Measurements from ENCODE around the gene PTPN2.
A peak's percentile ranks its signal among the peaks of the same experiment; 100 is the strongest.

The PTPN2 gene

GRCh38 chr18:12895014-12895413 lies 11.0 kb upstream of the PTPN2 start:
- no peaks in the 10 kb centered on the region for H3K9me3 ChIP-seq (ENCODE audit: insufficient read depth, low read length)
- H3K4me1 ChIP-seq (ENCODE audit: insufficient read depth, insufficient read length) = no peaks in the 10 kb centered on the region
- DNase-seq (ENCODE audit: low read depth, low spot score) = no peak
- no peaks in the 10 kb centered on the region for H3K27me3 ChIP-seq (ENCODE audit: insufficient read depth, insufficient read length)
- H3K9ac ChIP-seq (ENCODE audit: insufficient read length, low read depth) = no peak overlapping the region
- no peaks in the 10 kb centered on the region for H3K36me3 ChIP-seq (ENCODE audit: insufficient read depth, insufficient read length, low read length)
- no peak overlapping the region for H3K4me3 ChIP-seq (ENCODE audit: insufficient read length, low read depth)
- no peak for TF ChIP-seq YY1 (IDR thresholded peaks at IDR 0.05; ENCODE audit: insufficient read depth, insufficient read length)
- no peak for TF ChIP-seq SUZ12 (IDR thresholded peaks at IDR 0.05; ENCODE audit: extremely low read depth, insufficient read depth, insufficient read length)
- TF ChIP-seq ZNF274 (IDR thresholded peaks at IDR 0.05; ENCODE audit: low read depth, low read length) = no peak

- DNase-seq (ENCODE audit: low read depth, low spot score) = no peak
- Histone ChIP-seq H3K4me3 (ENCODE audit: insufficient read length, low read depth) (no peak overlapping the region), H3K9ac (ENCODE audit: insufficient read length, low read depth) (no peak overlapping the region), H3K27me3 (ENCODE audit: insufficient read depth, insufficient read length) (no peaks in the 10 kb centered on the region), H3K36me3 (ENCODE audit: insufficient read depth, insufficient read length, low read length) (no peaks in the 10 kb centered on the region), H3K4me1 (ENCODE audit: insufficient read depth, insufficient read length) (no peaks in the 10 kb centered on the region), H3K9me3 (ENCODE audit: insufficient read depth, low read length) (no peaks in the 10 kb centered on the region)
- TF ChIP-seq ZNF274 (IDR thresholded peaks at IDR 0.05; ENCODE audit: low read depth, low read length) (no peak), YY1 (IDR thresholded peaks at IDR 0.05; ENCODE audit: insufficient read depth, insufficient read length) (no peak), SUZ12 (IDR thresholded peaks at IDR 0.05; ENCODE audit: extremely low read depth, insufficient read depth, insufficient read length) (no peak)
These were observed 7.5 kb upstream of the PTPN2 start for GRCh38 chr18:12891561-12891960.

GRCh38 chr18:12890964-12891363 lies 6.9 kb upstream of the PTPN2 start:
- H3K9me3 ChIP-seq (ENCODE audit: insufficient read depth, low read length) = no peaks in the 10 kb centered on the region
- no peaks in the 10 kb centered on the region for H3K36me3 ChIP-seq (ENCODE audit: insufficient read depth, insufficient read length, low read length)
- no peaks in the 10 kb centered on the region for H3K27me3 ChIP-seq (ENCODE audit: insufficient read depth, insufficient read length)
- H3K4me3 ChIP-seq (ENCODE audit: insufficient read length, low read depth) = no peak overlapping the region
- no peak for DNase-seq (ENCODE audit: low read depth, low spot score)
- no peak for TF ChIP-seq YY1 (IDR thresholded peaks at IDR 0.05; ENCODE audit: insufficient read depth, insufficient read length)
- TF ChIP-seq SUZ12 (IDR thresholded peaks at IDR 0.05; ENCODE audit: extremely low read depth, insufficient read depth, insufficient read length) = no peak
- TF ChIP-seq ZNF274 (IDR thresholded peaks at IDR 0.05; ENCODE audit: low read depth, low read length) = no peak
- no peak overlapping the region for H3K9ac ChIP-seq (ENCODE audit: insufficient read length, low read depth)
- no peaks in the 10 kb centered on the region for H3K4me1 ChIP-seq (ENCODE audit: insufficient read depth, insufficient read length)

- no peaks in the 10 kb centered on the region for H3K4me1 ChIP-seq (ENCODE audit: insufficient read depth, insufficient read length)
- H3K27me3 ChIP-seq (ENCODE audit: insufficient read depth, insufficient read length) = no peaks in the 10 kb centered on the region
- no peaks in the 10 kb centered on the region for H3K9me3 ChIP-seq (ENCODE audit: insufficient read depth, low read length)
- H3K36me3 ChIP-seq (ENCODE audit: insufficient read depth, insufficient read length, low read length) = no peaks in the 10 kb centered on the region
- no peak for DNase-seq (ENCODE audit: low read depth, low spot score)
- no peak overlapping the region for H3K9ac ChIP-seq (ENCODE audit: insufficient read length, low read depth)
- TF ChIP-seq YY1 (IDR thresholded peaks at IDR 0.05; ENCODE audit: insufficient read depth, insufficient read length) (no peak), ZNF274 (IDR thresholded peaks at IDR 0.05; ENCODE audit: low read depth, low read length) (no peak), SUZ12 (IDR thresholded peaks at IDR 0.05; ENCODE audit: extremely low read depth, insufficient read depth, insufficient read length) (no peak)
- H3K4me3 ChIP-seq (ENCODE audit: insufficient read length, low read depth) = no peak overlapping the region
These were observed 2.6 kb upstream of the PTPN2 start for GRCh38 chr18:12886498-12887126.

GRCh38 chr18:12885500-12885899 lies 1.5 kb upstream of the PTPN2 start:
- peak; percentile 65 for DNase-seq (ENCODE audit: low read depth, low spot score)
- no peak for TF ChIP-seq YY1 (IDR thresholded peaks at IDR 0.05; ENCODE audit: insufficient read depth, insufficient read length)
- no peak for TF ChIP-seq SUZ12 (IDR thresholded peaks at IDR 0.05; ENCODE audit: extremely low read depth, insufficient read depth, insufficient read length)
- no peak for TF ChIP-seq ZNF274 (IDR thresholded peaks at IDR 0.05; ENCODE audit: low read depth, low read length)
- Histone ChIP-seq H3K9me3 (ENCODE audit: insufficient read depth, low read length) (no peaks in the 10 kb centered on the region), H3K27me3 (ENCODE audit: insufficient read depth, insufficient read length) (no peaks in the 10 kb centered on the region), H3K4me1 (ENCODE audit: insufficient read depth, insufficient read length) (peaks cover 2% of the 10 kb centered on the region), H3K9ac (ENCODE audit: insufficient read length, low read depth) (no peak overlapping the region), H3K4me3 (ENCODE audit: insufficient read length, low read depth) (no peak overlapping the region), H3K36me3 (ENCODE audit: insufficient read depth, insufficient read length, low read length) (peaks cover 4% of the 10 kb centered on the region)

- Histone ChIP-seq H3K9me3 (ENCODE audit: insufficient read depth, low read length) (no peaks in the 10 kb centered on the region), H3K27me3 (ENCODE audit: insufficient read depth, insufficient read length) (no peaks in the 10 kb centered on the region), H3K9ac (ENCODE audit: insufficient read length, low read depth) (peak overlapping the region; percentile 66), H3K4me1 (ENCODE audit: insufficient read depth, insufficient read length) (peaks cover 7% of the 10 kb centered on the region), H3K36me3 (ENCODE audit: insufficient read depth, insufficient read length, low read length) (peaks cover 4% of the 10 kb centered on the region), H3K4me3 (ENCODE audit: insufficient read length, low read depth) (peak overlapping the region; percentile 55)
- no peak for TF ChIP-seq YY1 (IDR thresholded peaks at IDR 0.05; ENCODE audit: insufficient read depth, insufficient read length)
- no peak for TF ChIP-seq ZNF274 (IDR thresholded peaks at IDR 0.05; ENCODE audit: low read depth, low read length)
- TF ChIP-seq SUZ12 (IDR thresholded peaks at IDR 0.05; ENCODE audit: extremely low read depth, insufficient read depth, insufficient read length) = no peak
- no peak for DNase-seq (ENCODE audit: low read depth, low spot score)
These were observed 628 bp upstream of the PTPN2 start for GRCh38 chr18:12884406-12885323.

GRCh38 chr18:12883372-12883683 lies 709 bp downstream of the PTPN2 start:
- Histone ChIP-seq H3K9ac (ENCODE audit: insufficient read length, low read depth) (peak overlapping the region; percentile 100), H3K27me3 (ENCODE audit: insufficient read depth, insufficient read length) (no peaks in the 10 kb centered on the region), H3K9me3 (ENCODE audit: insufficient read depth, low read length) (no peaks in the 10 kb centered on the region), H3K4me3 (ENCODE audit: insufficient read length, low read depth) (peak overlapping the region; percentile 89), H3K36me3 (ENCODE audit: insufficient read depth, insufficient read length, low read length) (peaks cover 4% of the 10 kb centered on the region), H3K4me1 (ENCODE audit: insufficient read depth, insufficient read length) (peaks cover 7% of the 10 kb centered on the region)
- no peak for DNase-seq (ENCODE audit: low read depth, low spot score)
- TF ChIP-seq YY1 (IDR thresholded peaks at IDR 0.05; ENCODE audit: insufficient read depth, insufficient read length) = no peak
- no peak for TF ChIP-seq ZNF274 (IDR thresholded peaks at IDR 0.05; ENCODE audit: low read depth, low read length)
- TF ChIP-seq SUZ12 (IDR thresholded peaks at IDR 0.05; ENCODE audit: extremely low read depth, insufficient read depth, insufficient read length) = no peak
